ENCODE measurements around the gene BNC2.

BNC2 gene

GRCh38 chr9:16869131-16869881 is 1.2 kb downstream of the BNC2 start:
- no peak for TF ChIP-seq CTCF (IDR thresholded peaks at IDR 0.05; ENCODE audit: insufficient read depth, low read depth, low read length, missing control alignments)
- no peak overlapping the region for H3K4me3 ChIP-seq (ENCODE audit: low read depth, low read length)
- no peak for DNase-seq (ENCODE audit: low read depth)

- no peak overlapping the region for H3K4me3 ChIP-seq (ENCODE audit: low read depth, low read length)
- TF ChIP-seq CTCF (IDR thresholded peaks at IDR 0.05; ENCODE audit: insufficient read depth, low read depth, low read length, missing control alignments), result no peak
- DNase-seq (ENCODE audit: low read depth), result no peak
Observed at GRCh38 chr9:16868701-16869100, 1.8 kb downstream of the BNC2 start.

- no peak overlapping the region for H3K4me3 ChIP-seq (ENCODE audit: low read depth, low read length)
- no peak for TF ChIP-seq CTCF (IDR thresholded peaks at IDR 0.05; ENCODE audit: insufficient read depth, low read depth, low read length, missing control alignments)
- DNase-seq (ENCODE audit: low read depth), result no peak
Observed at GRCh38 chr9:16867576-16868311, 2.7 kb downstream of the BNC2 start.

- DNase-seq (ENCODE audit: low read depth), result no peak
- TF ChIP-seq CTCF (IDR thresholded peaks at IDR 0.05; ENCODE audit: insufficient read depth, low read depth, low read length, missing control alignments), result no peak
- no peak overlapping the region for H3K4me3 ChIP-seq (ENCODE audit: low read depth, low read length)
Observed at GRCh38 chr9:16866587-16866986, 3.9 kb downstream of the BNC2 start.

- no peak overlapping the region for H3K4me3 ChIP-seq (ENCODE audit: low read depth, low read length)
- TF ChIP-seq CTCF (IDR thresholded peaks at IDR 0.05; ENCODE audit: insufficient read depth, low read depth, low read length, missing control alignments), result no peak
- no peak for DNase-seq (ENCODE audit: low read depth)
Observed at GRCh38 chr9:16864649-16865434, 5.6 kb downstream of the BNC2 start.

- no peak for TF ChIP-seq CTCF (IDR thresholded peaks at IDR 0.05; ENCODE audit: insufficient read depth, low read depth, low read length, missing control alignments)
- H3K4me3 ChIP-seq (ENCODE audit: low read depth, low read length), result no peak overlapping the region
- DNase-seq (ENCODE audit: low read depth), result no peak
Observed at GRCh38 chr9:16848179-16848578, 22.3 kb downstream of the BNC2 start.

Measured in GM12865 (cell line).